ENCODE data around the gene KDR. TPM values are rescaled to one million over a fixed set of nuclear protein-coding genes. Genes with fewer than 3 reads are reported as not detected.

KDR gene
- total RNA-seq, 2 experiments from 2014 or later: not detected

DNA sequence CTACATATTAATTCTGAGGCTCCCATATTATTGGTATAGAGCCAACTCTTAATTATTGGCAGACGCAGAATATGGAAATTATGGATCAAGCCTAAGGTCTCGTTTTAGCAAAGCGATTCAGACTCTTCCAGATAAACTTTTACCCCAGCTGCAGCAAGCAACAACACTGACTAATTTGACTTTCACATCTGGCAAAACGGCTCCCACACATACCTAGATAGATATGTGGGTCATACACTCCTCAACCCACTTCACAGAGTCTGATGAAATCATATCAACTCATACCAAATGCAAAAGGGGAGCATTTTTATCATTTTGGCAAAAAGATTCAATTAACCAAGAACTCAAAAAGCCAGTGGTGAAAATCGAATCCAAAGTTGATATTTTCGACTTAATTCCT is 36.3 kb upstream of the KDR start:
- intact Hi-C loops (cut with micrococcal nuclease; ENCODE audit: unreplicated experiment): no loop called here
- Histone ChIP-seq H3K27ac (ENCODE audit: low read depth, low read length, poor library complexity, severe bottlenecking) (no peak overlapping the region), H3K79me2 (ENCODE audit: insufficient read depth, low read depth, low read length) (no peaks in the 10 kb centered on the region), H3K4me3 (ENCODE audit: low read depth, low read length, poor library complexity, severe bottlenecking) (no peak overlapping the region), H2AFZ (ENCODE audit: low read length) (no peak overlapping the region), H3K4me2 (ENCODE audit: low read length) (no peak overlapping the region), H3K9me3 (ENCODE audit: low read length) (no peaks in the 10 kb centered on the region), H3K4me1 (ENCODE audit: insufficient read depth, low read length, poor library complexity, severe bottlenecking) (no peaks in the 10 kb centered on the region), H3K36me3 (ENCODE audit: insufficient read depth, low read length) (no peaks in the 10 kb centered on the region), H3K9me2 (ENCODE audit: insufficient read depth, low read length) (no peaks in the 10 kb centered on the region), H4K20me1 (ENCODE audit: insufficient read depth, low read length) (no peaks in the 10 kb centered on the region)
- no TSS peak for BruUV-seq (replicated peaks)
- ChIA-PET POLR2A (no interaction called here), CTCF (ENCODE audit: unreplicated experiment) (no interaction called here)
- DNase-seq (ENCODE audit: low spot score): no peak
- TF ChIP-seq CTCF (conservative IDR thresholded peaks at IDR 0.05; ENCODE audit: low read length): no peak
- no peak for TF ChIP-seq EZH2phosphoT487 (IDR thresholded peaks at IDR 0.05; ENCODE audit: borderline replicate concordance, low read depth, low read length)

- no peaks in the 10 kb centered on the region for H3K9me2 ChIP-seq (ENCODE audit: insufficient read depth, low read length)
- H3K4me1 ChIP-seq (ENCODE audit: insufficient read depth, low read length, poor library complexity, severe bottlenecking): no peaks in the 10 kb centered on the region
- intact Hi-C loops (cut with micrococcal nuclease; ENCODE audit: unreplicated experiment): no loop called here
- H4K20me1 ChIP-seq (ENCODE audit: insufficient read depth, low read length): no peaks in the 10 kb centered on the region
- H3K4me2 ChIP-seq (ENCODE audit: low read length): no peak overlapping the region
- ChIA-PET POLR2A (no interaction called here), CTCF (ENCODE audit: unreplicated experiment) (no interaction called here)
- H3K9me3 ChIP-seq (ENCODE audit: low read length): no peaks in the 10 kb centered on the region
- no peak overlapping the region for H3K4me3 ChIP-seq (ENCODE audit: low read depth, low read length, poor library complexity, severe bottlenecking)
- H2AFZ ChIP-seq (ENCODE audit: low read length): no peak overlapping the region
- no peak for TF ChIP-seq CTCF (conservative IDR thresholded peaks at IDR 0.05; ENCODE audit: low read length)
- no peak for TF ChIP-seq EZH2phosphoT487 (IDR thresholded peaks at IDR 0.05; ENCODE audit: borderline replicate concordance, low read depth, low read length)
- no peak overlapping the region for H3K27ac ChIP-seq (ENCODE audit: low read depth, low read length, poor library complexity, severe bottlenecking)
- BruUV-seq (replicated peaks): no TSS peak
- DNase-seq (ENCODE audit: low spot score): no peak
- no peaks in the 10 kb centered on the region for H3K36me3 ChIP-seq (ENCODE audit: insufficient read depth, low read length)
- H3K79me2 ChIP-seq (ENCODE audit: insufficient read depth, low read depth, low read length): no peaks in the 10 kb centered on the region
Observed at GRCh38 chr4:55159851-55160250, 34.5 kb upstream of the KDR start.

DNA sequence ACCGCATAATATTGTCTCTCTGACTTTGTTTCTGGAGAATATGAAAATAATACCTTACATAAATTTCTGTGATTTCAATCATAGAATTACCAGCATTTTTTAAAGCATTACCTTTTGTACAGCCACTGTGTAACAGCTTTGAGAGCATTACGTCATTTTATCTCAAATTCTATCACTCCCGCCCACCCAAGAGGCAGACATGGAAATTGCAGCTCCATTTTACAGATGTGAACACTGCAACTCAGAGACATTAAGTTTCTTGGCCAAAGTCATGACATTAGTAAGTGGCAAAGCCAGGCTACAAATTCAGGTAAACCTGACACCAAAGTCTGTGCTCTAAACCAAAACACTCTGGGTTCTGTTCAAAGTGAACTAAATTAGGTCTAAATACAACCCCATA is 33.6 kb upstream of the KDR start:
- no peaks in the 10 kb centered on the region for H3K4me1 ChIP-seq (ENCODE audit: insufficient read depth, low read length, poor library complexity, severe bottlenecking)
- H2AFZ ChIP-seq (ENCODE audit: low read length): no peak overlapping the region
- H3K9me3 ChIP-seq (ENCODE audit: low read length): no peaks in the 10 kb centered on the region
- peak; percentile 53; the same call in 1 of the 2 replicates for TF ChIP-seq CTCF (conservative IDR thresholded peaks at IDR 0.05; ENCODE audit: low read length)
- no peak for TF ChIP-seq EZH2phosphoT487 (IDR thresholded peaks at IDR 0.05; ENCODE audit: borderline replicate concordance, low read depth, low read length)
- H3K4me2 ChIP-seq (ENCODE audit: low read length): no peak overlapping the region
- H3K9me2 ChIP-seq (ENCODE audit: insufficient read depth, low read length): no peaks in the 10 kb centered on the region
- H3K36me3 ChIP-seq (ENCODE audit: insufficient read depth, low read length): no peaks in the 10 kb centered on the region
- H4K20me1 ChIP-seq (ENCODE audit: insufficient read depth, low read length): no peaks in the 10 kb centered on the region
- H3K79me2 ChIP-seq (ENCODE audit: insufficient read depth, low read depth, low read length): no peaks in the 10 kb centered on the region
- intact Hi-C loops (cut with micrococcal nuclease; ENCODE audit: unreplicated experiment): no loop called here
- CTCF ChIA-PET (ENCODE audit: unreplicated experiment): no interaction called here
- no TSS peak for BruUV-seq (replicated peaks)
- DNase-seq (ENCODE audit: low spot score): no peak
- H3K4me3 ChIP-seq (ENCODE audit: low read depth, low read length, poor library complexity, severe bottlenecking): no peak overlapping the region
- no peak overlapping the region for H3K27ac ChIP-seq (ENCODE audit: low read depth, low read length, poor library complexity, severe bottlenecking)
- POLR2A ChIA-PET: interaction anchor here (1.1 kb wide), 1 partner anchor 15 kb away, joined by 4 read pairs; no protein-coding TSS in a partner anchor

Data from OCI-LY7 (cell line).